H9 (cell line): ENCODE data around the gene EFCAB5. TPM values are rescaled to one million over a fixed set of nuclear protein-coding genes. Genes with fewer than 3 reads are reported as not detected.
A peak's percentile ranks its signal among the peaks of the same experiment; 100 is the strongest.

ENCODE experiments used
- DNase-seq: peaks from one replicate; pipeline ENCODE4 v3.0.0-alpha.2; 2017
- H2AFZ ChIP-seq: one replicate; pipeline ENCODE4 v1.6.1; 2013; ENCODE audit warnings: mild to moderate bottlenecking, low read length, control low read depth, moderate library complexity
- H2AK5ac ChIP-seq: 2 replicates; pipeline ENCODE4 v1.6.1; 2013; ENCODE audit warnings: low read length, control low read depth, mixed read lengths; ENCODE audit not compliant: insufficient read length
- H2BK120ac ChIP-seq: one replicate; pipeline ENCODE4 v1.6.1; 2013; ENCODE audit warnings: low read depth, mild to moderate bottlenecking, low read length, control low read depth, inconsistent platforms; ENCODE audit not compliant: poor library complexity, severe bottlenecking
- H2BK12ac ChIP-seq: 2 replicates; pipeline ENCODE4 v1.6.1; 2013; ENCODE audit warnings: low read length, control low read depth, mixed read lengths, low read depth; ENCODE audit not compliant: insufficient read length
- H2BK15ac ChIP-seq: 2 replicates; pipeline ENCODE4 v1.6.1; 2013; ENCODE audit warnings: low read depth, low read length, control low read depth
- H2BK20ac ChIP-seq: one replicate; pipeline ENCODE4 v1.6.1; 2013; ENCODE audit warnings: low read depth, mild to moderate bottlenecking, low read length, control low read depth, inconsistent platforms; ENCODE audit not compliant: poor library complexity, severe bottlenecking
- H2BK5ac ChIP-seq: 2 replicates; pipeline ENCODE4 v1.6.1; 2013; ENCODE audit warnings: low read length, control low read depth, mixed read lengths; ENCODE audit not compliant: insufficient read length
- H3K14ac ChIP-seq: 2 replicates; pipeline ENCODE4 v1.6.1; 2013; ENCODE audit warnings: low read length, control low read depth; ENCODE audit not compliant: insufficient read depth
- H3K18ac ChIP-seq: 2 replicates; pipeline ENCODE4 v1.6.1; 2013; ENCODE audit warnings: low read depth, mild to moderate bottlenecking, mixed read lengths, low read length, control low read depth; ENCODE audit not compliant: insufficient read length
- H3K23ac ChIP-seq: 2 replicates; pipeline ENCODE4 v1.6.1; 2013; ENCODE audit warnings: low read length, control low read depth, mixed read lengths, low read depth; ENCODE audit not compliant: insufficient read length
- H3K23me2 ChIP-seq: 2 replicates; pipeline ENCODE4 v1.6.1; 2013; ENCODE audit warnings: low read depth, mild to moderate bottlenecking, mixed read lengths, low read length, control low read depth; ENCODE audit not compliant: insufficient read length, poor library complexity, severe bottlenecking
- H3K27ac ChIP-seq: 2 replicates; pipeline ENCODE4 v1.5.1; 2013; ENCODE audit warnings: low read length, control low read depth, mixed read lengths, low read depth; ENCODE audit not compliant: insufficient read length
- H3K27me3 ChIP-seq: 2 replicates; pipeline ENCODE4 v1.6.1; 2013; ENCODE audit warnings: low read length, control low read depth, inconsistent platforms; ENCODE audit not compliant: insufficient read depth
- H3K4ac ChIP-seq: 2 replicates; pipeline ENCODE4 v1.6.1; 2013; ENCODE audit warnings: low read depth, mild to moderate bottlenecking, control low read depth, inconsistent platforms, low read length, moderate library complexity
- H3K4me1 ChIP-seq: 2 replicates; pipeline ENCODE4 v1.6.1; 2013; ENCODE audit warnings: low read length, control low read depth, inconsistent platforms; ENCODE audit not compliant: insufficient read depth
- H3K4me2 ChIP-seq: 2 replicates; pipeline ENCODE4 v1.6.1; 2013; ENCODE audit warnings: low read length, control low read depth, mixed read lengths; ENCODE audit not compliant: insufficient read length, insufficient read depth
- H3K56ac ChIP-seq: 2 replicates; pipeline ENCODE4 v1.6.1; 2013; ENCODE audit warnings: low read depth, mild to moderate bottlenecking, mixed read lengths, low read length, control low read depth; ENCODE audit not compliant: insufficient read length
- H3K79me1 ChIP-seq: 2 replicates; pipeline ENCODE4 v1.6.1; 2013; ENCODE audit warnings: low read depth, mild to moderate bottlenecking, moderate library complexity, low read length, control low read depth, inconsistent platforms; ENCODE audit not compliant: insufficient read depth, poor library complexity, severe bottlenecking
- H3K79me2 ChIP-seq: 2 replicates; pipeline ENCODE4 v1.6.1; 2013; ENCODE audit warnings: low read length, control low read depth, inconsistent platforms; ENCODE audit not compliant: insufficient read depth
- H3K9ac ChIP-seq: 2 replicates; pipeline ENCODE4 v1.6.1; 2013; ENCODE audit warnings: low read length, control low read depth, mixed read lengths; ENCODE audit not compliant: insufficient read length; ENCODE audit errors: extremely low read depth
- H3K9me3 ChIP-seq: one replicate; pipeline ENCODE4 v1.6.1; 2013; ENCODE audit warnings: low read depth, low read length, inconsistent platforms; ENCODE audit not compliant: control insufficient read depth
- H3T11ph ChIP-seq: one replicate; pipeline ENCODE4 v1.6.1; 2013; ENCODE audit warnings: mild to moderate bottlenecking, low read length, control low read depth, inconsistent platforms
- H4K20me1 ChIP-seq: one replicate; pipeline ENCODE4 v1.6.1; 2013; ENCODE audit not compliant: control insufficient read depth, insufficient read length, insufficient read depth
- H4K5ac ChIP-seq: 2 replicates; pipeline ENCODE4 v1.6.1; 2013; ENCODE audit warnings: low read depth, mild to moderate bottlenecking, mixed read lengths, low read length, control low read depth; ENCODE audit not compliant: insufficient read length
- H4K8ac ChIP-seq: replicated peaks from 2 replicates; pipeline ENCODE4 v1.6.1; 2013; ENCODE audit warnings: low read length, control low read depth, mixed read lengths, low read depth; ENCODE audit not compliant: insufficient read length
- H4K91ac ChIP-seq: 2 replicates; pipeline ENCODE4 v1.6.1; 2013; ENCODE audit warnings: low read depth, mild to moderate bottlenecking, moderate library complexity, mixed read lengths, low read length, control low read depth; ENCODE audit not compliant: insufficient read length
- H3K27ac Mint-ChIP-seq, 3 experiments: 2 replicates in 2 of 3; 3 replicates in 1 of 3; pipeline ENCODE4 v1.8.0; 2020 to 2021; ENCODE audit warnings: mixed read lengths in 3 of 3, mild to moderate bottlenecking in 1 of 3, moderate library complexity in 1 of 3
- H3K27me3 Mint-ChIP-seq: 2 replicates; pipeline ENCODE4 v1.8.0; 2021; ENCODE audit warnings: low read depth, mild to moderate bottlenecking, moderate library complexity, mixed read lengths
- H3K36me3 Mint-ChIP-seq, 3 experiments: 2 replicates in 2 of 3; 3 replicates in 1 of 3; pipeline ENCODE4 v1.8.0; 2020 to 2021; ENCODE audit warnings: low read depth in 3 of 3, mixed read lengths in 3 of 3; ENCODE audit not compliant: insufficient read depth in 1 of 3
- H3K4me1 Mint-ChIP-seq, 2 experiments: 2 replicates each; pipeline ENCODE4 v1.8.0; 2020; ENCODE audit warnings: mixed read lengths in 2 of 2
- H3K4me3 Mint-ChIP-seq, 2 experiments: 2 replicates in 1 of 2; 3 replicates in 1 of 2; pipeline ENCODE4 v1.8.0; 2020 to 2021; ENCODE audit warnings: mild to moderate bottlenecking in 2 of 2, mixed read lengths in 2 of 2, moderate library complexity in 1 of 2
- H3K9me3 Mint-ChIP-seq, 2 experiments: 2 replicates in 1 of 2; 3 replicates in 1 of 2; pipeline ENCODE4 v1.8.0; 2020; ENCODE audit warnings: mild to moderate bottlenecking in 2 of 2, mixed read lengths in 2 of 2, moderate library complexity in 1 of 2
- total RNA-seq: library from RNA; stranded (reverse); gene quantifications from 2 replicates; pipeline ENCODE4 v1.2.1, GENCODE V29; 2021
- TF ChIP-seq, protein P1 (sequence below): fragments of 200-600 bp; sonication (generic); conservative IDR thresholded peaks from 3 replicates; pipeline ENCODE4 v1.8.0; 2021; ENCODE audit warnings: antibody characterized with exemption, mild to moderate bottlenecking

Gene EFCAB5
- total RNA-seq, 1 experiment from 2014 or later: not detected

DNA sequence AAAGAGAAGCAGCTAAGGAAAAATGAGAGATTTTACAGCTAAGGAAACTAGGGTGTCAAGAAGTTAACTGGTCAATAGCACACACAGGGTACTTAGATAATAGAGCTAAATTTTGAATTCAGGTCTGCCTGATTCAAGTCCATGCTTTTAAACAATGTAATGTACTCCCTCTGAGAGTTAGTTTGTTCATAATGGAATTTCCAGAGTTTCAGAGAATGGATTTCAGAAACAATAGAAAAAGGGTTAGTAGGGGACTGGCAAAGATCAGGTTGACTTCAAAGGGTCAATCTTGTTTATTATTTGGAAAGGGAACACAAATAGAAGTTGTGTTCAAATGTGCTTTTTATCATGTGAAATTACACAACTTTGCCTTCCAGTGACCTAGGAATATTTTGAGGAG, 193.1 kb downstream of the EFCAB5 start:
- H3K9me3 Mint-ChIP-seq: no peaks in the 10 kb centered on the region
- H3K27me3 Mint-ChIP-seq: no peaks in the 10 kb centered on the region
- H3K79me2 ChIP-seq: peaks cover 4% of the 10 kb centered on the region; the same call in 1 of the 2 replicates
- H3K23me2 ChIP-seq: no peaks in the 10 kb centered on the region
- no peak overlapping the region for H2BK5ac ChIP-seq
- no peak overlapping the region for H3K18ac ChIP-seq
- H2AK5ac ChIP-seq: no peak overlapping the region
- peaks cover 22 to 44% (median 40%) of the 10 kb centered on the region in 3 experiments; a peak in 6 of 7 replicates for H3K36me3 Mint-ChIP-seq
- peaks cover 11 to 18% of the 10 kb centered on the region in 2 experiments for H3K4me1 Mint-ChIP-seq
- H3K4me1 ChIP-seq: peaks cover 2% of the 10 kb centered on the region; the same call in 1 of the 2 replicates
- H3K27me3 ChIP-seq: no peaks in the 10 kb centered on the region
- H4K8ac ChIP-seq: no peak overlapping the region
- no peak overlapping the region for H2AFZ ChIP-seq
- H3K9me3 ChIP-seq: no peaks in the 10 kb centered on the region
- H3K56ac ChIP-seq: no peak overlapping the region
- no peak overlapping the region for H3K23ac ChIP-seq
- H3K9ac ChIP-seq: no peak overlapping the region
- H3K27ac Mint-ChIP-seq: peak overlapping the region in 1 of 3 experiments; percentile 38; a peak in 2 of 7 replicates
- no peak overlapping the region for H2BK20ac ChIP-seq
- H3K14ac ChIP-seq: no peak overlapping the region
- no peak overlapping the region for H2BK15ac ChIP-seq
- no peak overlapping the region for H3K4ac ChIP-seq
- H3K79me1 ChIP-seq: peaks cover 16% of the 10 kb centered on the region
- no peaks in the 10 kb centered on the region for H4K20me1 ChIP-seq
- H2BK12ac ChIP-seq: no peak overlapping the region
- H3K4me3 Mint-ChIP-seq: no peak overlapping the region
- no peak overlapping the region for H2BK120ac ChIP-seq
- no peak overlapping the region for H3K4me2 ChIP-seq
- H4K91ac ChIP-seq: no peak overlapping the region
- no peak overlapping the region for H3K27ac ChIP-seq
- TF ChIP-seq, protein P1, sequence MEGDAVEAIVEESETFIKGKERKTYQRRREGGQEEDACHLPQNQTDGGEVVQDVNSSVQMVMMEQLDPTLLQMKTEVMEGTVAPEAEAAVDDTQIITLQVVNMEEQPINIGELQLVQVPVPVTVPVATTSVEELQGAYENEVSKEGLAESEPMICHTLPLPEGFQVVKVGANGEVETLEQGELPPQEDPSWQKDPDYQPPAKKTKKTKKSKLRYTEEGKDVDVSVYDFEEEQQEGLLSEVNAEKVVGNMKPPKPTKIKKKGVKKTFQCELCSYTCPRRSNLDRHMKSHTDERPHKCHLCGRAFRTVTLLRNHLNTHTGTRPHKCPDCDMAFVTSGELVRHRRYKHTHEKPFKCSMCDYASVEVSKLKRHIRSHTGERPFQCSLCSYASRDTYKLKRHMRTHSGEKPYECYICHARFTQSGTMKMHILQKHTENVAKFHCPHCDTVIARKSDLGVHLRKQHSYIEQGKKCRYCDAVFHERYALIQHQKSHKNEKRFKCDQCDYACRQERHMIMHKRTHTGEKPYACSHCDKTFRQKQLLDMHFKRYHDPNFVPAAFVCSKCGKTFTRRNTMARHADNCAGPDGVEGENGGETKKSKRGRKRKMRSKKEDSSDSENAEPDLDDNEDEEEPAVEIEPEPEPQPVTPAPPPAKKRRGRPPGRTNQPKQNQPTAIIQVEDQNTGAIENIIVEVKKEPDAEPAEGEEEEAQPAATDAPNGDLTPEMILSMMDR: no peak
- no peak for DNase-seq
- H3T11ph ChIP-seq: no peak overlapping the region
- no peak overlapping the region for H4K5ac ChIP-seq
